Measurements from ENCODE around the gene PRKCA.

The PRKCA gene

DNA sequence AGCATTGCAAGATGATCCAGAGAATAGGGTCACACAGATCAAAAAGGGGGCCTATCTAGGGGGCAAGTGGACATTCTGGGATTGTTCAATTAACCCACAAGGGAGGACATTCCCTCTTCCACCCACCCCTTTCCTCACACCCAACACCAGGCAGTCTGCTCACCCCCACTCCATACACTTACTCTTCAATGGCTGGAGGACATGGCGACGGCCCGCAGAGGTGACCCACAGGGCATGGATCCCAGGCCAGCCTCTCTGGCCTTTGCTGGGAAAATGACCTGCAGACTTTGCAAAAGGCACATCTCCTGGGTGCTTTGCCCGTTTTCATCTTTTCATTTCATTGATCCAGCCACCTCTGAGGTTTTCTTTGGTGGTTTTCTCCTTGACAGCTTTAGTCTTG, 530.8 kb downstream of the PRKCA start:
- DNase-seq, result no peak

DNA sequence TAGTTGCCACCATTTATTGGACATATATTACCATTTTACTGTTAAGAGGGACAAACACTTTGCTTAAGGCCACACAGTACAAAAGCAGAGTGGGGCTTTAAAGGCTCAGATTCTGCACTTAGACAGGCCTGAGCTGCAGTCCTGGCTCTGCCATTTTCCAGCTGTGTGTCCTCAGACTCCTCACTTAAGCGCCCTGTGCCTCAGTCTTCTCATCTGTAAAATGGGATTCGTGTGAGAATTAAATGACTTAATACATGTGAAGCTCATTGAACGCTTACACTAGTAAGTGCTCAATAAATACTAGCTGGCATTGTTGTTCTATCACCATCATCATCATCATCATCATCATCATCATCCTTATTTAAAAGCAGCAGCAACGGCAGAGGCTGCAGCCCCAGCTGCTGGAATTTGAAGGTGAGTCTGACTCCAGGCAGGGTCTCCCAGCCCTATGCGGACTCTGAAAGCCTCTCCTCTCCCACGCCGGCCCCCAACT, 532.1 kb downstream of the PRKCA start:
- DNase-seq, result no peak

DNA sequence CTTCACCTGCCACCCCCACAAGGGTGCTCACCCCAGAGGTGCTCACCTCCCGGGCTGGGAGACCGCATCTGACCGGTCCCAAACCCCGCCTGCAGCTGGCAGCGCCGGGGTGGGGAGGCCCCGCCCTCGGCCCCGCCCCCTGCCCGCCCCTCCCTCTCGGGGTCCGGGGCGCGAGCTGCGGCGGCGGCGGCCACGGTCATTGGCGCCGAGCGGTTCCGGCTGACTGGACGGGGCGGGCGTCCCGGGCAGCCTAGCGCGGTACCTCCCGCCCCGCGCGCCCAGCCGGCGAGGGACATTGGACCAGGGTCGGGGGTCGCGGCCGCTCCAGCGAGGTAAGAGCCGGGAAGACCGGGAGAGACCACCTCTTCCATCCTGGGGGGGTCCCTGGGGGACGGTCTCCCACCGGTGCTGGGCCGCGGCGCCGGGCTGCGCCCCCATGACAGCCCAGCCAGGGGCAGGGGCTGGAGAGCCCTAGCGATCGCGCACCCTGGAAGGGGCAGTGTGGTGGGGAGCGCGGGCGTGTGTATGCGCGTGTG, 532.6 kb downstream of the PRKCA start, which contains the start of gene CACNG5:
CACNG5 (plus strand) TSS at position 199 of the 536 bp plus-strand sequence. CDS start 42,216 bp downstream, outside the sequence.
- no peak for DNase-seq

DNA sequence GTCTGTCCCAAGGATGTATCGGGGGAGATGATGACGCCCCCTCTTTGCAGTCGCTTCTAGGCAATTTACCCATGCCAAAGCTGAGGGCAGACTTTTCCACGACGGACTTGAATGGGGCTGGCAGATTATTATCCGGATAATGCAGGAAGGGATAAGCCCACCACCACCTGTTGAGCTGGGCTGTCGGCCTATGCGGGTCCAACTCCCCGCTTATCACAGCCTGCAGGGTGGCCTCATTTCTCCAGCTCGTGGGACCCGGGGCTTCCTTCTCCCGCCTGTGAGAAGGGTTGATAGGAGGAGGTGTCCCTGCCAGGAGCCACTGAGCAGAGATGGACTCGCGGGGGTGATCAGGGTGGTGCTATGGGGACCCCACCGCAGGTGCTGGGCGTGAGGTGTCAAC, 533.1 kb downstream of the PRKCA start:
- no peak for DNase-seq

DNA sequence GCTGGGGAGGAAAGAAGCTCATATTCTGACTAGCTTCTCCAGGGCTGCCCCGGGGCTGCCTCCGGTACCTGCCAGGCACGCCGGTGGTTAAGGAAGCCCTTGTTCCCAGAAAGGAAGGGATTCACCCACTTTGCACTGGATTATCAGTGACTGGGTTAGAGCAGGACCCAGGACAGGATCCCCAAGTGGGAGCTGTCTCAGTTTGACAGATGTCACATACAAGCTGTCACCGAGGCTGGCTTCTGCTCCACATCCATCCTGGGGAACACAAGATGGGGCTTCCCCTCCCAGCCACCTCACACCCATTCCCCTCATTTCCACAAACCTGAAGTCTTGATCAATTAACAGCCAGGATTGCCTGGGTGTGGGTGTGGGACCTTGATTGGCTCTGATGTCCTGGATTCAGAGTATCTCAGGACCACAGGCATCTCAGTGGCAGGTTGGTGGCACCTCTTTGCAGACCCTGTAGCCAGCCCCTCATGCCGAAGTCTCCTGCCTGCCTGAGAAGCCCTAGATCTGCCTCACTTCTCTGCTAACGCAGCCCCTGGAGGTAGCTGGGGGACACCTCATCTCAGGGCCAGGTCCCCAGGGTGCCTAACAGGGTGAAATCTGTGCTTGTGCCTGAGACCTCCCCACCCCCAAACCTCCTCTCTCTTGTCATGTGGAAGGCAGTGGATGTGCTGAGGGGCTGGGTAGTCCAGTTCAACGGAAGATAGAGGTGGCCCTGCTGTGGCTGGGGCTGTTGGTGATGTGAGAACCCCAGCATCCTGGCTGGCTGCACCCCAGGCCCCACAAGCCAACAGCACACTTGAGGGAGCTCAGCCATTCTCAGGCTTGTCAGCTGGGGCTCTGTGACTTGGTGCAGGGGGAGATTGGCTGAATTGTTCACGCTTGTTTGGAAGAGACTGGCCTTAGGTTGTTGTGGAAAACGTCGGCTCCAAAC, 533.9 kb downstream of the PRKCA start:
- no peak for DNase-seq

DNA sequence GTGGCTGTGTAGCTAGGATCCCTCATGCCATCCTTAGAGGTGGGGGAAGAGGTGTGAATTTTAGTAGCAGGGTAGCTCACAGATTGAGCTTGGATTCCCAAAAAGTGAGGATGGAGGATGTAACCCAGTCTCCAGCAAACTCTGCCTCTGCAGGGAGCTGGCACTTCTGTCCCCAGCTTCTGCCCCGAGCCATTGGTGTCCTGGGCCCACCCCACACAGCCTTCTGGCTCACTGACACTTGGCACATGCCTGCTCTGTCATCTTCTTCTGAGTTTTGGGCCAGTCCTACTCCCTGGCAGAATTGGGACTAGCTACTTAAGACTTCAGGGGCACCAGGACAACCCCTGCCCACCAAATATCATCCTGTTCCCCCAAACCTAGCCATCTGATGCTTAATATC, 534.8 kb downstream of the PRKCA start:
- DNase-seq, result no peak

DNA sequence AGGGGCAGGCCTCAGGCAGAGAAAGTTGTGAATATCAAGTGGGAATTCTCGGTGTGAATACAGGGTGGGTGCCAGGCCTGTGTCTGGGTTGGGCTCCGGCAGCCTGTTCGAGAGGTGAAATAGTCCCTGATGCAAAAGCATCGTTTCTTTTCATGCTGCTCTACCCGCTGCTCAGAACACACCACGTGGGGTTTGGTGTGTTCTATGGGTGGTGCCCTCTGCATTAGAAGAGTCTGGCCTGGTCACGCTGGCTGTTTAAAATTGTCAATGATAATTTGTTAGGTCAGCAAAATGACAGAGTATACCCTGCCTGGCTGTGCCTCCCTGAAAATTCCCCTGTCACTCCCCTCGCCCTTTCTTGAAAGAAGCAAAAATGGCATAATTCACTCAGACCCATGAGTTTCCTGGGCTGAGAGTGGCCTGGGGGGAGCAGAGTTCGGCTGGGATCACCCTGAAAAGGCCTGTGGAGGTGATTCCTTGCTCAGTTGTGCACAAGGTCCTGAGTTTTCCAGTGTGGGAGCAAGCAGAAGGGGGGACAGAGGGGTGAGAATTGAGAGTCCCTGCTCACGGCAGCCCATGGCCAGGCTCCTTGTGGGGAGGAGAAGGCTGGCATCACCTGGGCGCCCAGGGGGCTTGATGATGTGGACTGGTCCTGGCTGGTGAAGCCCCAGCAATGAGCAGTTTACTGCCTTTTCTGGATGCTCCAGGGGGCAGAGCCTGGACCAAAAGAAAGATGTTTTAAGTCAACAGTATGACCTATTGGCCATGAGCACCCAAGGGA, 535.7 kb downstream of the PRKCA start:
- DNase-seq, result no peak

DNA sequence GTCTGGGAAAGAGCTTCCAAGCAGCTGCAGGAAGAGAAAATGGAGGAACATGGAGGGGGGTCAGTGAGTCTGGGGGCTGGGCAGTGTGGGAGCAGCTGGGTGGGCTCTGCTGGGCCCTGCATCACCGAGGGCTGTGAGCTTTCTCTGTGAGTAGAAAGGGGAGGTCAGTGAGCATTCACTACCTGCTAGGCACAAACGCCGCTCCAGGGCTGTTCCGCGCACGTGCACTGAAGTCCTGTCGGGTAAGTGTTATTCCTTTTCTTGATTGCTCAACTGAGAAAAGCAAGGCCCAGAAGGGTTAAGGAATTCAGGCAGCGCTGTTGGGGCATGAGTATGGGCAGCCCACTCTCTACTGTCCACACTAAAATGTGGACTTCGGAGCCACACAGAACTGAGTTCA, 537.2 kb downstream of the PRKCA start:
- DNase-seq, result no peak

DNA sequence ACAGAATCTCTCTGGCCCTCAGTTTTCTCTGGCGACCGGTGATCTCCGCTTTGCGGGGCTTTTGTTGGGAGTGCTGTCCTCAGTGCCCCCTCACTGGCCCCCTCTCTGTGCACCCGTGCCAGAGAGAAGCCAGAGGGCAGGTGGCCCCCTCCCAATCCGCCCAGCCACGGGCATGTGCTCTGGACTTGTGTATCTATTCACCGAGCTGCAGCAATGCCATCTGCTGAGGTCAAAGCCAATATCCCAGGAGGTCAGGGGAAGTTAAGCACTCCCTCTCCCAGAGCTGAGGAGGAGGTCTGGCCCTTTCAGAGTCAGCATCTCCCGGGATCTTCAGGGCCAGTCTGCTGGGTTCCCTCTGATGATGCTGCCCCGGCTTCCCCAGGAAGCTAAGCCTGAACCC, 537.6 kb downstream of the PRKCA start:
- no peak for DNase-seq

DNA sequence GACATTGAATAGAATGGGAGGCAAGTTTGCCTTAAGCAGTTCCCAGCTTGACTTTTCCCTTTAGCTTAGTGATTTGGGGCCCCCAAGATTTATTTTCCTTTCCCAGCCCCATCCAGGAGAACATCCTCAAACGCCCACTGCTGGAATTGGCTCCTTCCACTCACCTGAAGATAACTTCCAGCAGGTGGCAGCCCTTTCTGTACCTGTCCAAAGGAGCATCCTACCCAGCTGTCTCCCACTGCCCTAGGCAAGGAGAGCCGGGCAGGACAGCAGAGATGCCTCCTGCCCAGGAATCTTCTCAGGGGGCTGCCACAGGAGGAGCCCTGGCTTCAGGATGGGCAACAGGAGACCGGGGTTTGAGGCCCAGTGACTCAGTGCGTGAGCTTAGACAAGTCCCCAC, 538.9 kb downstream of the PRKCA start:
- DNase-seq, result no peak

DNA sequence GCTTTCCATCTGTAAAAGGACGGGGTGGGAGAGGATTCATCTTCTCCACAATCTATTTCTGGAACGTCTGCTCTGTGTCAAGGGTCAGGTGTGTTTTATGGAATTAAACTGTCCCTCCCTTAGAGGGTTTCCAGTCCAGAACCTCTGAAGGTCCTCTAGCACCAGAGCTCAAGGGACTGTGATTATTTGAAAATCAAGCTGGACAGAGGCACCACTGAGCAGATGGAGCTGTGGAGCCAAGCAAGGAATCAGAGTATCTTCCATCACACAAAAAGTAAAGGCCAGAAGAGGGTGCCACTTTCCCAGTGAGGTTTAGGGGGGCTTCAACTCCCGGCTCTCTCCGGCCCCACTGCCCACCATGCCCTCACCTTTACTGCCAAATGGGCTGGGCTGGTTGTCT, 539.3 kb downstream of the PRKCA start:
- DNase-seq, result no peak

DNA sequence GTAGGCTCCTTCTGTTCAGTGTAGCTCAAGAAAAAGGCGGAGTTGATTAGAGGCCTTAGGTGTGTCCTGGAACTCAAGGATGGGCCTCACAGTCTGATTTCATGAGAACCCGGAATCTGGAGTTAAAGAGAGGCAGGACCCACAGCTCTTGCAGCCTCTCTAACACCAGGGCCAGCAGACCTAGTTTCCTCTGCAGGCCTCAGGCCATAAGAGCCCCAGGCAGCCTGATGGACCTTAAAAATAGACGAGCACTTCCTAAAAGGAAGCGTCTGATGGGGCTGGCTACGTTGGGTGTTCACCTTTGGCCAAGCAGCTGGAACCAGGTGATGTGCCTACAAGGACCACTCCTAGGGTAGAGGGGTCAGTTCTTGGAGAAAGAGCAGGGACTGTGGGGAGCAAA, 540.1 kb downstream of the PRKCA start:
- no peak for DNase-seq

DNA sequence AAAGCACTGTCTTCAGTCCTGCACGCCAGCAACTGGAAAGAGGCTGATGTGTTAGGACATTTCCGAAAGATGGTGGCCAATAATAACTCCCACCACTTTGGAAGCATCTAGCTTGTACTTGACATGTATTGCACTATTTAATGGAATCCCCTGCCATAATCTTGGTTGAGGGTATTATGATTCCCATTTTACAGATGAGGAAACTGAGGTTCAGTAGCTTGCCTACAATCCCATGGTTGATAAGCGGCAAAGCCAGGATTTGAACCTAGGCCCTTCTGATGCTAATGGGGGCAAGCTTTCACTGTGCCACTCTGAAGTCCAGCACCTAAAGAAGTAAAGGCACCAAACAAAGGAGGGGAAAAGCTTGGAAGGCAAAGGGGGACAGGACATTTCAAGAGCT, 540.5 kb downstream of the PRKCA start:
- no peak for DNase-seq

DNA sequence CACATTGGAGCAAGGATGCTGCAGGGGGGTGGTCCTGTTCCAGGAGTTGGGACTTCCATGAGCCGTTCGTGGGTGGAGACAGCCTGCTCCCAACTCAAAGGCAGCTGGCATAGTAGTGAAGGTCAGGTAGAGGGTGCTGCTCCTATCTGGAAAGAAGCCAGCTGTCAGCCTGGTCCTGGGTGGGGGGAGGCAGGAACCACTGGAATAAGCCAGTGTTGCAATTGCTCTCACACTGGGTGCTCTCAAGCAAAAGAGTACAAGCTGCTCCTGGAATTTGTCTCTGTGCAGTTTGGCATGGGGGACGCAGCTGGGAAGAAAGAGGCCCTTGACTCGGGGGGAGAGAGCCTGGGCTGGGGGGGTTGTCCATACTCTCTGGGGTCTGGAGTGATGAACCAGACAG, 541.2 kb downstream of the PRKCA start:
- DNase-seq, result no peak

DNA sequence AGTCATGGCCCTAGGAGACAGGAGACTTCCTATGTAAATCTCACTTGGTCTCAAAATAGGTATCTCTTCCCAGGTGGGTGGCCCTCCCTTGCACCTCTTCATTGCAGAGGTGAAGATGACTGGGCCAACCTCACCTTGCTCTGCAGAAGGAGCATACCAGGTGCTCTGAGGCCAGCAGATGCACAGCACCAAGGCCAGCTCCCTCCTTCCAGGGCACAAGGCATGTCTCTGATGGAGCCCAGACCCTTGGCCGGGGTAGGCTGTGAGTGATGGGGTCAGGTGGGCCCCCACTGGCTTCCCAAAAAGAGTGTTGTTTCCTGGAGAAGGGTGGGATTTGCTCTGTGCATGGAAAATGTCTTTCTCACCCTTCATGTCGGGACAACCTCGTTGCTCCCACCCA, 545.3 kb downstream of the PRKCA start:
- no peak for DNase-seq

DNA sequence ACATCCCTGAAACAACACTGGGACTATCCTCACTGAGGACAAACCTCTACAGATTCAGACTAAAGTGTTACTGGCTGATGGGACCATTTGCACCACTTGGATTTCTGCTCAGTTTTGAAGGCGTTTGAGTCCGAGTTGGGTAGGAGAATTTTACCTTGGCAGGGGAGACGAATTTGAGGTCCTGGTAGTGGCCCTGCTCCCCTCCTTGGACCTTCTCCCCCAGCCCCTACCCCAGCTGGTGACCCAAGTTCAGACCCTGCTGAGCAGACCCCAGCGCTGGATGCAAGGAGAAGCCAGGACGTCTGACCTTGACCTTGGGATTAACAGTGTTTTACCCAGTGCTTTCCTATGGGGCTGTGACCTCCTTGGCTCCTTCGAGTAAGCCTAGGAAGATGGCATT, 546.1 kb downstream of the PRKCA start:
- DNase-seq, result no peak

DNA sequence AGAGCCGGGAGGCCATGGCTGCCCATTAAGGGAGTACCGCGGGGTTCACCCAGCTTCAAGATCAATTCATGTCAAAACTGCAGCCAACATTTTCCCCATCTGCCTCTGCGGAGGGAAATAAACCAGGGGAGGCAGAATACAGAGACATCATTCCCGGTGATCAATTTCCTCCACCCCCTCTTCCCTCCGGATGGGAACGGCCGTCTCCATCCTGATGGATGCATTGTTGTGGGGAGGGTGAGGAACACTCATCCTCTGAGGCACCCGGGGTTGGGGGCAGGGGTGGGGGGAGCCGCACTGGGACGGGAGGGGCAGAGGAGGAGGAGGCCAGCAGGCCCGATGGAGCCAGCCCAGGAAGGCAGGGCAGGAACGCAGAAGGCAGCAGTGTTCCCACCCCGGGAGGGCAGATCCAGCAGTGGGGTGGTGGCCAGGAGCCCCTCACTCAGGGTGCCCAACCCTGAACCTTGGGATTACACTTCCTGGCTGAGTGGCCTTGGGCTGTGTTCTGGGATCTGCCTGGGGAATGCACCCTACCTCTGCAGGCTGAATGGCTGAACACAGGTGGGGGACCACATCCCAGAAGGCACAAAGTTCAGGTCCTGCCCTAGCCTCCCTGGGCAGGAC, 546.7 kb downstream of the PRKCA start:
- no peak for DNase-seq

DNA sequence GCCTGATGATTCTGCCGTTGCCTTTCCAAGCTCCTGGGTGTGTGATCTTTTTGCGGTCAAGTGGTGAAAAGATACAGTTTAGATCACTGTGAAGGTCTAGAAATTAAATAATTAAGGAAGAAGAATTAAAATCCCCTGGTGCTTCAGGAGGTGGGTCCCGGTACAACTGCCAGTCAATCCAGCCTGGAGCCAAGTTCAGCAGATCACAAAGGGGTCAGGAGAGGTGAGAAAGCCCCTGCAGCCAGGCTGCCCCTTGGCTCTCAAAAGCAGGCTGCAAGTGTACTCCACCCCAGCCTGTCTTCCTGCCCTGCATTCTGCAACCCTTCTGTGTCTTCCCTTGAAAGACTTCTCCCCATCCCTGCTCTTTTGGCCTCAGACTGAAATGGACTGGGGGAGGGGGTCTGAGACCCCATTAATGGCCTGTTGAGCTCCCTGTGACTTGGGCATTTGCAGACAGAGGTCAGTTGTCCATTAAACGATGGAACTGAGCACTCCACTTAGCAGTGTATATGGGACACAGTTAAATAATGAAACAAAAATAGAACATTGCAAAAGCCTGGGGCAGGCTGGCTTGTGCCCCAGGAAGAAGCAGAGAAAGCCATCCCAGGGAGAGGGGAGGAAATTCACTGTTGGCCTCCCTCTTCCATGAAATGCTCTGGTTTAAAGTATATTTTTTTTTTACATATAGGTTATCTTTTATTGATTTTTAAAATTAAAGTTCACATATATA, 547.6 kb downstream of the PRKCA start:
- DNase-seq, result no peak

DNA sequence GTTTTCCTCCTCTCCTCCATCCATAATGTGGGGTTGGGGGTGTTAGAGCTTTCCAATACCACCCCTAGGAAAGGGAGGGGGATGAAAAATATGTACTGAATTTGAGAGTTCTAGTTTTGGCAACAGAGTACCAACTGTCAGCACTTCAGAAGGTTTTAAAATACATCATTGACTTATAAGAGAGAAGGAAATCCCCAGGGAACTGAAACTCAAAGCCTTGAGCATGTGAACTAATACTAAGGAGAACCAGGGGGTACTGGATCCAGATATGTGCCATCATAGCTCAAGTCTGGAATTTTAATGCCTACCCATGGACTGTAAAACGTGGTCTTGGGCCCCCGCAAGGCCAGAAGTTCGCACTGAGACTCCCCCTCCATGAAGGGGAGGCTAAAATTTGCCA, 548.3 kb downstream of the PRKCA start:
- DNase-seq, result no peak

DNA sequence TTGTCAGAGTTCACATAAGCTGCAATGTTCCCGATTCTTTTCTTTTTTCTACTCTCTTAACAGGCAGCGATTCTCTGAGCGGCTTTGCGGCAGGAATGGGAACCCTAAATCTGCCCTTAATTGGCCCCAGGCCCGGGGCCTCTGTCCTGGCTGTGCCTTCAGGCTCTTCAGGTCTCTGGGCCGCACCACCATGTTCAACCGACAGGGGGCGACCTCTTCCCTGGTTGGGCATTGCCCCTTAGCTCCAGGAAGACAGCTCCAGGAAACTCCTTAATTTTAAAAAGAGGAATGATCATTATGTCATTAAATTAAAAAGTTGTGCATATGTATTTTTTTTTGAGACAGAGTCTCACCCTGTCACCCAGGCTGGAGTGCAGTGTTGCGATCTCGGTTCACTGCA, 552.8 kb downstream of the PRKCA start:
- DNase-seq, result peak; percentile 20

DNA sequence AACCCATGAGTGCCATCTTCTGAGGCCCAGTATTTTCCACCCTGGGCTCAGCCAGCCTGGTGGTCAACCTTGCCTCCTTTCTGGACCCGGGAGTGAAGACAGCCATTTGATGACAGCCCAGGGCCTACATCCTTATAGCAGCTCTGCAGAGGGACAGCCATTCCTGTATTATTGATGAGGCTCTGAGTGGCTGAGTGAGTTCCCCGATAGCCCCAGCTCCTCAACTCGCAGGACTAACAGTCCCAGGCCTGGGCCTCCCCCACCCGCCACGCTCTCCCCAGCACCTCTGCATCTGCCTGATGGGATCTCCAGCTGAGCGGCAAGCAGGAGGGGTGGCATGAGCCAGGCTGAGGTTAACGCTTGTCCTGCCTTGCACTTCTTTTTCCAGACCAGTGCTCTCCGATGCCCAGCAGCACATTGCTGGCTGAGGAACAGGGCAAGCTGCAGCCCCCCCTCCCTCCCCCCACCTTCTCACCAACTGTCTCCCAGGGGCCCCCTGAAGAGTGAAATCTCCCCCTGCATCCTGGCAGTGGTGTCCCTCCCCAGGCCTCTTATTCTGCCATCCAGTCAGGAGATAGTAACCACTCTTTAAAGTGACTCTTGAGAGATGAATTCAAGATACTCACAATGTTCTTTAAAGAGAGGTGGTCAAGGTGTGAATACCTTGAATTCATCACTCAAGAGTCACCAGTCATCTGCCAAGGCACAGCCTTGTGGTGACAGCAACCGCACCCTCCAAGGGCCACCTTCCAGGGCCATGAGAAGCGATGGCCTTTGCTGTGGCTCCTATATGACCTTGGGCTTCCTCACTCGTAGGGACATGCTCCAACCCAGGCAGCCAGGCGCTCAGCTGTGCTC, 556.0 kb downstream of the PRKCA start:
- DNase-seq, result no peak
